ENCODE results near the gene SPOCK3.
"Not testable (repeated sequence)": the region's sequence is repeated elsewhere in the genome, so short reads cannot be mapped to it uniquely, and the experiment has no call there.

Gene SPOCK3

DNA sequence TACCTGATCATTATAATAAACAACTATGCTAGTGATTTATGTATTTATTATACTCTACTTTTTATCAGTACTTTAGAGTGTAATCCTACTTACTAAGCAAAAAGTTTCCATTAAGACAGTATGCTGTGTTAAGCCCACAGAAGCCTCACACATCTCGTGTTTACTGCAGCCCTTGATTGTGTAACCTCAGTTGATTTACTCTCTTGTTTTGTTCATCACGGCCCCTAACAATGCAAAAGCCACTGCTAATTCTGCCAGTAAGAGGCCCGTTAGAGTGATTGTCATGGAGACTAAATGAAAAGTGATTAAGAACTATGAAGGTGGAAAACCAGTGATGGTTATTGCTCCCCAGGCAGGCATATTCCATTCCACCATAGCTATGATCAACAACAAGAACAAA, 436.2 kb downstream of the SPOCK3 start:
- no peak for DNase-seq

DNA sequence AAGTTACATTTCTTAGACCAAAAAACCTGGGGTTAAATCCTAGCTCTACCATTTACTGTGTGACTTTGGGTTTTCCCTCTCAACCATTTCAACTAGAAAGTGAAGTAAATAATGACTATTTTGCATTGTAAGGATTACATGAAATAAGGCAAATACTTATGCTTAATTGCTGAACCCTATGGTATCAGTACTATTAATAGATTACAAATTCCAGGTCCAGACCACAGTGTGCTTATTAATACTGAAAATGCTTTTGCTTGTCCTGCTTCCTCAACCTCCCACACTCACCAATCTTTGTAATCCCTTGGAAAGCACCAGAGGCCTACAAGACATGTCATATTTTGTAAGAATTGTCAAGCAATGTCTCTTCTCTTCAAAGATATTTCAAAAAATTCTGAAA, 456.5 kb downstream of the SPOCK3 start:
- no peak for DNase-seq

DNA sequence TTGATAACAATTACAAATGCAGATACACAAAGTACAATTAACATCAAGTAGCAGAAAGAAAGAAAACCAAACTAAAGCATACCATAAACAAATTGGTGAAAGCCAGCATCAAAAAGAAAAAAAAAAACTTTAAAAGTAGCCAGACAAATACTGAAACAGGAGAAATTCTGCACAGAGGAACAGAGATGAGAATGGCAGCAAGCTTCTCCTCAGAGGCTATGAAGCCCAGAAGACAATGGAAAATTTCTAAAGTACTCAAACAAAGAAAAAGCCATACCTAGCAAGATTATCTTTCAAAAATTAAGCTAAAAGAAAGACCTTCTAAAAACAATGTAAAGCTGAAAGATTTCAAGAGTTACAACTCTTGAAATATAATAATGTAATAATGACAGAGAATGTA, 471.3 kb downstream of the SPOCK3 start:
- DNase-seq = no peak

DNA sequence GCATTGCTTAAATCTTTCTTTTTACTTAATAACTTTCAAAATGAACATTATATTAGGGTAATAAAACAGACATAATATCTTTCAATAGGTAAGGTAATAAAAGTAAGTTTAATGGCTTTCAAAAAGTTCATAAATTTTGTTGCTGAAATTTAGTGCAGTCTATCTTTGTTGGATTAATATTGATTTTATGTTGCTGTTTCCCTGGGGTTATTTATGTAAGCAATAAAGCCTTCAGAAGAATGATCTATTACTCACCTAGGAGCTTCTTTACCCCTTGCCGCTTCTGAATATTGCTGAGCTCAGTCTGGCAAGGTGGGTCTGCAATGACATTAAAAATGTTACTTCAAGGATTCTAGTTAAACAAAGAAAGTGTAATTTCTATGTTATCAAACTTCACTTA, 492.6 kb downstream of the SPOCK3 start:
- no peak for DNase-seq

DNA sequence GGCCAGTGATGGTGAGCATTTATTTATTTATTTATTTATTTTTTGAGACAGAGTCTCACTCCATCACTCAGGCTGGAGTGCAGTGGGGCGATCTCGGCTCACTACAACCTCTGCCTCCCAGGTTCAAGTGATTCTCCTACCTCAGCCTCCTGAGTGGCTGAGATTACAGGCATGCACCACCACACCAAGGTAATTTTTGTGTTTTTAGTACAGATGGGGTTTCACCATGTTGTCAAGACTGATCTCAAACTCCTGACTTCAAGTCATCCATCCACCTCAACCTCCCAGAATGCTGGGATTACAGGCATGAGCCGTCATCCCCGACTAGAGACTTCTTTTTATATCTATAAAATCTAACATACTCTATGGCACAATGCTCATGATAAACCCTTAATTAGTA, 495.1 kb downstream of the SPOCK3 start:
- DNase-seq = not testable (repeated sequence)

DNA sequence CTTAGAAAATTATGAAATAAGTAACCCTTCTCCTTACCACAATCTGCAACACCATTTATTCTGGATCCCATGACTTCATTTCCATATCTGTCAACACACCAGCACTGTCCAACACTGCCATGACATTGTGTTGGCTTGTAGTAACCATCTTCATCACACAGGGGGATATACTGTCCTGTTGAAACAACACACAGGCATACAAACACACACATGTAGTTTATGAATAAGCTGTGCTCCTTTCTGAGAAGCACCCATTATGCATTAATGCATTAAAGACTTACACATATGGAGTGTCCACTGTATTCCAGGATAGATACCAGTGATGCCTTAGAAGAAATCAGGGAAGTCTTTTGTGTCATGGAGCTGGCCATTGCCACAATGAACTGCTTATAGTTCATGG, 496.9 kb downstream of the SPOCK3 start:
- DNase-seq = no peak

DNA sequence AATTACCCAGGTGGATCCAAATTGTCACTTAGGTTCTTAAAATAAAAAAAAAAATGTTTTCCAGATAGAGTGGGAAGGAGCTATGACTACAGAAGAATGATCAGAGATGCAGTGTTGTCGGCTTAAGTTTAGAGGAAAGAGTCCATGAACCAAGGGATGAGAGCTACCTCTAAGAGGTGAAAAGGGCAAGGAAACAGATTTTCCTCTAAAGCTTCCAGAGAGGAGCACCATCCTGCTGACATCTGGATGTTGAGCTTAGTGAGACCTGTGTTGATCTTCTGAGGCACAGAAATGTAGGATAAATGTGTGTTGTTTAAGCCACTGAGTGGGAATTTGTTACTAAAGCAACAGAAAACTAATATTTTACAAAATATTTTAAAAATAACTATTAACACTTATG, 498.7 kb downstream of the SPOCK3 start:
- no peak for DNase-seq

DNA sequence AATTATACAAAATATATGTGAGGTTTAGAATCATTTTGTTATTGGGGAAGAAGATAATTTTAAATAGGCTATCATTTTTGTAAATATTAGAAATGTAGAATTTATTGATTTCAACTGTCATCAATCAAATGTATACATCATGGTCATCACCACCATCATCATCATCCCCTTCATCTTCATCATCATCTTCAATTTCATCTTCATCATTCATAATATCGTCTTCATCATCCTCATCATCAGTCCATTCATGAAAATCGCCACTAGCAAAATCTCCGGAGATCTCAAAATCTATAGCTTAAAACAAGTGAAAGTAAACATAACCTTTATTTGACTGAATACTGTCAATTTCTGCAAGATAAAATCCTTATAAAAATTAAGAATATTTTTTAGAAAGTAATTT, 499.5 kb downstream of the SPOCK3 start:
- no peak for DNase-seq

DNA sequence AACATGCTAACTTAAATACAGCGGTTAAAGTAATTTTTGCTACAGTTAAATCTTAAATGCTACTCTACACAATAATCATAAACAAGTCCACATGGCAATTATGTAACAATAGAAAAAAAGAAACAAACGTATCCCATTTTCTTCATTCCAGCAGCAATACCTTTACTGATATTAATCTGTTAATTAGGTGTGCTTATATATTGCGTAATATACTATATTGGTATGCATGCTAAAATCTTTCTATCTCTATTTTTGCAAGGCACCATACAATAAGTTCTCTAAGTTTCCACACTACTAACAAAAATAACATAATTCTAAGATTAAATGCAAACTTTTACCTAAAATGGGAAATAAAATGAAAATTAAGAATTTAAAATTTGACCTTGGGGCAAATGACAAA, 500.6 kb downstream of the SPOCK3 start:
- DNase-seq = no peak

DNA sequence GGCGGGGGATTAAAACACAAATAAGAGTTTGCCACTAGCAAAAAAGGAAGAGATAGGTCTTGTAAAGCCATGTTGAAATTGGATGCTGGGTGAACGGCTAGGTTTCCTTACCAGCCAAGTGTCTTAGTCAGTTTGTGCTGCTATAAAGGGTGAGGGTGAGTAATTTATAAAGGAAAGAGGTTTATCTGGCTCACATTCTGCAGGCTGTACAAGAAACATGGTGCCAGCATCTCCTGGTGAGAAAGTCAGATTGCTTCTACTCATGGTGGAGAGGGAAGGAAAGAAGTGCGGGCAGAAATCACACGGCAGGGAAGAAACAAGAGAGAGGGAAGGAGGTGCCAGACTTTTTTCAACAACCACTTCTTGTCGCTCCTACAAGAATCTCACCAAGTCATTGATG, 507.5 kb downstream of the SPOCK3 start:
- no peak for DNase-seq

DNA sequence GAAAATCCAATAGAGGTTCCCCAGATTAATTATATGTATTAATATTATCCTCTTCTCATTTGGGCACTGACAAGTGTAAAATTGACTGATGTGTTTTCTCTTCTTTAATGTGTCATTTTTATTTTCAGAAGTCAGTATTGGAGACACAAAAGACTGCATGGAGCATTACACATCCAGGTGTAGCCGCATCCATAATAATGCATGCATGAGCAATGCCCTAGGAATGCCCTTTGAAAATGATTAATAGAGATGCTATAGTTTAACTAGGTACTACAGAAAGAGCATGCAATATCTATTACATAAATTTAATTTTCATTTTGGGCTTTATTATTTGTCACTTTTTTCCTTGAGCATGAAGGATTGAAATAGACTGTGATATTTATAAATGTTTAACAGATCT, 509.9 kb downstream of the SPOCK3 start:
- no peak for DNase-seq

DNA sequence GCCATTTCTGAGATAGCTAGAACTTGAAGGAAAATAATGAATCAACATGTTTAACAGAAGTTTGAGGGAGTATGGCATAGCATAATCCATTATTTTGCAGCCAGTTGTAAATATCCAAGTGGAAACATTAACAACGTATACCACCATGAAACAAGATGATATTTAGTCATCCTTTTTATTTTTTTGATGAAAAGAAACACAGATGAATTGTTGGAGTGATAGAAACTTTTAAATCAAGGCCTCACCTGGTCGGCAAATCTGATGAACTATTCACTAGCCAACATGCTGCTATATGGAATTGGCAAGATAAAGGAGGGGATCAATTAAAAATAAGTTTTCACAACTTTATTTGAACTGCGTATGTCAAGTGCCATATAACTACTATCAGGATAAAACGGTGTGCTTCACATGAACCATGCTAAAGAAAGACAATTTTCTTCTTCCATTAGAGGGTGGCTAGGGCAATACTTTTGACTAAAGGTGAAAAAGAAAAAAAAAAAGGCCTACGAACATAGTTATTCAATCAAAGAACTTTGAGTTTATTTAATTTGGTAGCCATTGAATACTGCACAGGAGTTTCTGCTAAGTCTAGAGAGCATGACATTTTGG, 510.7 kb downstream of the SPOCK3 start:
- no peak for DNase-seq

DNA sequence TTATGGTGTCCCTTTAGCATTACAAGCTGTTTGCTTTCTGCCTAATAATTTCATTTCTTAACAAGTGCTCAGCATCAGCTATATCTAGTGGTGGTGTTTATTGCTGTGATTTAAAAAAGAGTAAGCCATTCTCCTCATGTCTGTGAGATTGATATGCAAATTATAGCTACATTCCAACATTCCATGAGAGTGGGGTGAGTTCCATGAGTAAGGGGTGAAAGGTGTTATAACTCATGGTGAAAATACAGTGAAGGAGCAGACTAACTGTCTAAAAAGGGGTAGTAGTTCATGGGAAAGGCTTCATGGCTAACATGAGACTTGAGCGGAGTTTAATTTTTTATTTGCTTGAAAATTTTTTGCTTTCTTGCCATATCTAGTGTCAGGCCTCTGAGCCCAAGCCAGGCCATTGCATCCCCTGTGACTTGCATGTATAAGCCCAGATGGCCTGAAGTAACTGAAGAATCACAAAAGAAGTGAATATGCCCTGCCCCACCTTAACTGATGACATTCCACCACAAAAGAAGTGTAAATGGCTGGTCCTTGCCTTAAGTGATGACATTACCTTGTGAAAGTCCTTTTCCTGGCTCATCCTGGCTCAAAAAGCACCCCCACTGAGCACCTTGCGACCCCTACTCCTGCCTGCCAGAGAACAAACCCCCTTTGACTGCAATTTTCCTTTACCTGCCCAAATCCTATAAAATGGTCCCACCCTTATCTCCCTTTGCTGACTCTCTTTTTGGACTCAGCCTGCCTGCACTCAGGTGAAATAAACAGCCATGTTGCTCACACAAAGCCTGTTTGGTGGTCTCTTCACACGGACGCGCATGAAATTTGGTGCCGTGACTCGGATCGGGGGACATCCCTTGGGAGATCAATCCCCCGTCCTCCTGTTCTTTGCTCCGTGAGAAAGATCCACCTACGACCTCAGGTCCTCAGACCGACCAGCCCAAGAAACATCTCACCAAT, 518.3 kb downstream of the SPOCK3 start:
- DNase-seq = not testable (repeated sequence)

DNA sequence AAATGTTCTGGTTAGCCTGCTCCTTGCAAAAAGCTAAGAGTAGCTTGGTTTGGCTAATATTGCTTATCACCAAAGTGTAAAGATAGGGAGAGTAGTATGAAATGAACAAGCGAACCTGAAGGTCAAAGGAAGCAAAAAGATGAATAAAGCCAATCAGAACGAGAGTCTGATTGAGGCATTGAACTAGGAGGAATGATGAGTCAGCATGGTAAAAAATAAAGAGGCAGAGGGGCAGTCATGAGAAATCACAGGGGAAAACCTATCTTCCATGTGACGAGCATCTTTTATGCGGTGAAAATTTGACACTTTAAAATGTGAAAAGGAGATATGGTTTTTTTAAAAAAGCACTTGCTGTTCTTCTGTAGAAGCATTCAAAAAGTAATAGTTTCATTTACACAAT, 533.7 kb downstream of the SPOCK3 start:
- DNase-seq = no peak

DNA sequence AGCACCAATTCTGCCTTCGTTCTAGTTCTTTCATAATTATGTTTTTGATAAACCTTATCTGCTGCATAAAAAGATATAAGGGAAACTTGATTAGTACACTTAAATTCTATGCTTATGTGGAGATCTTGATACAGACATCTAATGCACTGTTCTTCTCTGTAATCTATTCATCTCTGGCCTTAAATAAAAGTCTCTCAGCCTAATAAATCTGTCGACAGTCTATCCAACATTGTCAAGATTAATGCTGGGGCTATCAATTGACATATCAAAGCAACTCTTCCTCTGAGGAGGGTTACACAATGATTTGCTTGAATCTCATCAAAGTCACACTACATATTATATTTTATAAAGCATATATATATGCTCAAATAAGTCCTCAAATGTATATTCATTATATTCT, 545.5 kb downstream of the SPOCK3 start:
- no peak for DNase-seq

DNA sequence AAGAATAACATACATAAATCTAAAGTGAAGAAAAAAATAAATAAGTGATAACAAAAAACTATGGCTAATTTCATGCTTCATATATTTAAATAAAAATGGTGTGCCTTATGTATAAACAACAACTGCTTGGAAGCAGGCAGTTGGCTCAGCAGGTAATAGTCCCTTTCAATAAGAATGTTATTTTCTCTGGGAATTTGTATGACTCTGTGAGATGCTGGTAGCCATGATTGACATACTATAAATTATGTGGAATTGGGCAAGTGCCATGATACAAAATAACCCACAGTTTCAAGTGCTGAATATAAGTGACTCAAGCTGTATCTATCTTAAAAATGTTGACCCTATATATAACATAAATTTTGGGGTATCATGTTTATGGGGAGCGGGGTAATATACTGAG, 546.5 kb downstream of the SPOCK3 start:
- no peak for DNase-seq

Data from CD4-positive, alpha-beta T cell treated with Interleukin-4 for 1 hour (primary cell).